ENCODE results near the gene COPZ2.
"Not testable (repeated sequence)": the region's sequence is repeated elsewhere in the genome, so short reads cannot be mapped to it uniquely, and the experiment has no call there.

COPZ2 gene

GRCh38 chr17:48027322-48027981, 10.1 kb downstream of the COPZ2 start:
- no peak for DNase-seq

- DNase-seq = peak; percentile 87
Observed at GRCh38 chr17:48026502-48027321, 10.9 kb downstream of the COPZ2 start.

- no peak for DNase-seq
Observed at GRCh38 chr17:48025904-48026501, 11.6 kb downstream of the COPZ2 start.

- peak; percentile 92 for DNase-seq
Observed at GRCh38 chr17:48025040-48025903, 12.3 kb downstream of the COPZ2 start.

GRCh38 chr17:48024149-48025039, 13.2 kb downstream of the COPZ2 start:
- DNase-seq = no peak

GRCh38 chr17:48023400-48024148, 14.0 kb downstream of the COPZ2 start:
- peak; percentile 42 for DNase-seq

GRCh38 chr17:48022901-48023300, 14.7 kb downstream of the COPZ2 start:
- DNase-seq = no peak

- no peak for DNase-seq
Observed at GRCh38 chr17:48021934-48022333, 15.7 kb downstream of the COPZ2 start.

- DNase-seq = not testable (repeated sequence)
Observed at GRCh38 chr17:48017817-48018158, 19.8 kb downstream of the COPZ2 start.

GRCh38 chr17:48016112-48016511, 21.5 kb downstream of the COPZ2 start:
- no peak for DNase-seq

GRCh38 chr17:48014595-48015111, 22.9 kb downstream of the COPZ2 start:
- DNase-seq = no peak

- no peak for DNase-seq
Observed at GRCh38 chr17:48013876-48014594, 23.6 kb downstream of the COPZ2 start.

- DNase-seq = no peak
Observed at GRCh38 chr17:48012654-48013053, 24.9 kb downstream of the COPZ2 start.

- DNase-seq = no peak
Observed at GRCh38 chr17:48012151-48012520, 25.5 kb downstream of the COPZ2 start.

- no peak for DNase-seq
Observed at GRCh38 chr17:48011405-48012150, 26.0 kb downstream of the COPZ2 start.

- DNase-seq = no peak
Observed at GRCh38 chr17:48010193-48010592, 27.4 kb downstream of the COPZ2 start.

- no peak for DNase-seq
Observed at GRCh38 chr17:48006936-48007709, 30.5 kb downstream of the COPZ2 start.

- DNase-seq = no peak
Observed at GRCh38 chr17:48004983-48005382, 32.6 kb downstream of the COPZ2 start.
